ENCODE measurements around the gene DMXL2. TPM values are rescaled to one million over a fixed set of nuclear protein-coding genes. Genes with fewer than 3 reads are reported as not detected.

Gene DMXL2
- total RNA-seq, 1 experiment from 2014 or later = 13.8 TPM

GRCh38 chr15:51491941-51492340, 130.6 kb downstream of the DMXL2 start:
- no peak for TF ChIP-seq CTCF (IDR thresholded peaks at IDR 0.05; ENCODE audit: unreplicated experiment)
- CTCF ChIA-PET = interaction anchor here (0.9 kb wide), 1 partner anchor 211 kb away, joined by 3 read pairs; no protein-coding TSS in a partner anchor
- BruUV-seq (replicated peaks) = no TSS peak
- no peaks in the 10 kb centered on the region for H3K36me3 Mint-ChIP-seq (ENCODE audit: insufficient read depth, unreplicated experiment)
- H3K27me3 Mint-ChIP-seq (ENCODE audit: unreplicated experiment) = no peaks in the 10 kb centered on the region
- H3K9me3 Mint-ChIP-seq (ENCODE audit: low read depth, unreplicated experiment) = no peaks in the 10 kb centered on the region
- H3K27ac Mint-ChIP-seq (ENCODE audit: unreplicated experiment) = no peak overlapping the region
- H3K4me1 Mint-ChIP-seq (ENCODE audit: low read depth, unreplicated experiment) = peaks cover 24% of the 10 kb centered on the region
- intact Hi-C loops (cut with micrococcal nuclease; ENCODE audit: unreplicated experiment) = no loop called here
- DNase-seq = no peak
- H3K4me3 Mint-ChIP-seq (ENCODE audit: low read depth, unreplicated experiment) = no peak overlapping the region

GRCh38 chr15:51484781-51485180, 137.8 kb downstream of the DMXL2 start:
- CTCF ChIA-PET = no interaction called here
- Mint-ChIP-seq H3K27me3 (ENCODE audit: unreplicated experiment) (no peaks in the 10 kb centered on the region), H3K9me3 (ENCODE audit: low read depth, unreplicated experiment) (peaks cover 7% of the 10 kb centered on the region), H3K4me3 (ENCODE audit: low read depth, unreplicated experiment) (no peak overlapping the region), H3K36me3 (ENCODE audit: insufficient read depth, unreplicated experiment) (no peaks in the 10 kb centered on the region), H3K27ac (ENCODE audit: unreplicated experiment) (no peak overlapping the region), H3K4me1 (ENCODE audit: low read depth, unreplicated experiment) (no peaks in the 10 kb centered on the region)
- no peak for DNase-seq
- TF ChIP-seq CTCF (IDR thresholded peaks at IDR 0.05; ENCODE audit: unreplicated experiment) = no peak
- no TSS peak for BruUV-seq (replicated peaks)
- intact Hi-C loops (cut with micrococcal nuclease; ENCODE audit: unreplicated experiment) = no loop called here

- BruUV-seq (replicated peaks) = no TSS peak
- Mint-ChIP-seq H3K4me1 (ENCODE audit: low read depth, unreplicated experiment) (no peaks in the 10 kb centered on the region), H3K9me3 (ENCODE audit: low read depth, unreplicated experiment) (peaks cover 7% of the 10 kb centered on the region), H3K36me3 (ENCODE audit: insufficient read depth, unreplicated experiment) (no peaks in the 10 kb centered on the region), H3K4me3 (ENCODE audit: low read depth, unreplicated experiment) (no peak overlapping the region), H3K27me3 (ENCODE audit: unreplicated experiment) (no peaks in the 10 kb centered on the region), H3K27ac (ENCODE audit: unreplicated experiment) (no peak overlapping the region)
- no peak for DNase-seq
- intact Hi-C loops (cut with micrococcal nuclease; ENCODE audit: unreplicated experiment) = no loop called here
- no peak for TF ChIP-seq CTCF (IDR thresholded peaks at IDR 0.05; ENCODE audit: unreplicated experiment)
- CTCF ChIA-PET = no interaction called here
Measured at GRCh38 chr15:51483985-51484384, 138.6 kb downstream of the DMXL2 start.

- Mint-ChIP-seq H3K4me1 (ENCODE audit: low read depth, unreplicated experiment) (no peaks in the 10 kb centered on the region), H3K4me3 (ENCODE audit: low read depth, unreplicated experiment) (no peak overlapping the region), H3K27me3 (ENCODE audit: unreplicated experiment) (no peaks in the 10 kb centered on the region), H3K27ac (ENCODE audit: unreplicated experiment) (no peak overlapping the region), H3K36me3 (ENCODE audit: insufficient read depth, unreplicated experiment) (no peaks in the 10 kb centered on the region), H3K9me3 (ENCODE audit: low read depth, unreplicated experiment) (peaks cover 7% of the 10 kb centered on the region)
- CTCF ChIA-PET = no interaction called here
- intact Hi-C loops (cut with micrococcal nuclease; ENCODE audit: unreplicated experiment) = no loop called here
- no peak for DNase-seq
- no TSS peak for BruUV-seq (replicated peaks)
- no peak for TF ChIP-seq CTCF (IDR thresholded peaks at IDR 0.05; ENCODE audit: unreplicated experiment)
Measured at GRCh38 chr15:51483520-51483919, 139.1 kb downstream of the DMXL2 start.

Data from Calu3 (cell line).